NOMO-1 treated with dmso at 0.1 percent for 144 hours (cell line): ENCODE measurements around the gene ADAM19.

Experiments
- DNase-seq: peaks from one replicate; lab custom pipeline; 2025; ENCODE audit not compliant: unreplicated experiment; lab: John Stamatoyannopoulos, UW

The ADAM19 gene

DNA sequence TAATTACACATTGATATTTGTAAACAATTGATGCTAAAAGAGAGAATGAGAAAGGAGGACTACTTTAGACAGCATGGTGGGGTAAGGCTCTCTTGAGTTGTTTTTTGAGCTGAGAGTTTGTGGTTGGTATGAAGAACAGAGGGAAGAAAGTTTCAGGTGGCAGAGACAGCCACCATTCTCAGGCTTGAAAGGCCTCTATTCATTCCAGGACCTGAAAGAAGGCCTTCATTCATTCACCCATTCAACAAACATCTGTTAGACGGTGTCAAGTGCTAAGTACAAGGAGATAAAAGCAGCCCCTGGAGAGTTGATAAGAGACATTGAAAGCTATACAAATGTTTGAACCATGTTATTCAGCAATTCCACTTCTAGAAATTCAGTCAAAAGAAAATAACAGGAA lies 21.7 kb upstream of the ADAM19 start:
- DNase-seq: no peak

DNA sequence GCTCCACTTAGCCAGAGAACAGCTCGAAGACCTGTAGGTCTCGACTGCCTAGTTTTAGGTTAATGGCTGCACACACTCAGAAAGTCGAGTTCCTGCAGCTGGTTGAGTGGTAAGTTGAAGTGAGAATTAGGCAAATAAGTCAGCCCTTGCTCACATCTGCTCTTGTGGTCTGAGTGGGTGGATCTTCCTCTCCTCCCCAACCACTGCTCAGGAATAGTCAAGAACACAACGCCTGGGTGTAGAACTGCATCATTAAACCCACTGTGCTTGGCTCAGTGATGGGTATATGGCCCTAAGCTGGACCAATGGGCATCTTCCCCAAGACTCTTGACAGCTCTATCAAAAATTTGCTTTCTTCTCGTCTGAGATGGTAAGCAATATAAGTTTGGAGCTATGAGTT lies 20.9 kb upstream of the ADAM19 start:
- DNase-seq: no peak

DNA sequence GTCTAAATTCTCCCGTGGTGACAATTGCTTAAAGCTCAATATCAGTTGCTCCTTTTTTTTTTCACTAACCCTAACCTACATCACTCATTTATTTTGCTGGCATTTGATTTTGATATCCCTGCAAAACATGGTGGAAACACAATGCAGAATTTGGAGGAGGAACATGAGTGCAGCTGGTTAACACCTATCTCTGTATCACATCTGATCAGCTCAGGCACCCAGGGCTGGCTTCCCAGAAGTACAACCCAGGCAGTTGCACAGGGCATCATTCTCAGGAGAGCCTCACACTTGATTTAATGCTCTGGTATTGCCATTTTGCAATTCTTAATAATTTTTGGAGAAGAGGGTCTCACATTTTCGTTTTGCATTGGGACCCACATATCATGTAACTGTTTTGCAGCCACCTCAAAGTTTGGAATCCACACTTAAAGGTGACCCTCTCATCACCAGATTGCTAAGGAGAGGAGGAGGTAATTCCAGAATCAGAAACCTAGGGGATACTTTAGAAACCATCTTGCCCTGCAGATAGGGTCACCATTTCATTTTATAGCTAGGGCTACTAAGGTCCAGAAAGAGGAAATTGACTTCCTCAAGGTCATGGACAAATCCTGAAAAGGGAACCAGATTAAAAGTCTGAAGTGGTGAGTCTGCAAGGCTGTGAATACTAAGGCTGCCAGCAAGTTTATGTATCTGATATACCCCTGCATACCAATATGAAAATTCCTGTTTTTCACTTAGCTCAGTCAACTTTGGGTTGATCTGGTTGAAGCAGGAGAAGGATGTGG lies 19.3 kb upstream of the ADAM19 start:
- no peak for DNase-seq

DNA sequence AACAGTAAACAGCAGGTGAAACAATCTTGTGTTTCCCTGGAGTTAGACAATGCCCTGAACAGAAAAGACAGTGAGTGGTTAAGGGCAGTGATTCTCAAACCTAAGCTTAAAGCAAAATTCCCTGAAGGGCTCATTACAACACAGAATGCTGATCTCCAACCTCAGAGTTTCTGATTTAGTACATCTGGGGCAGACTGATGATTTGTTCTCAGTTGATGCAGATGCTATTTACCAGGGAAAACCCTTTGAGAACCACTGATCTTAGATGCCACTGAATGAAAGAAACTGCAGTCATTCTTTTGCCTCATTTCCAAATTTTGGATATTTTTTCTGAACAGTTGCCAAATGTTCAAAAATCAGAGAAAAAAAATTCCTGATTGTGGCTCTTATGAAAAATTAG lies 18.7 kb upstream of the ADAM19 start:
- no peak for DNase-seq

DNA sequence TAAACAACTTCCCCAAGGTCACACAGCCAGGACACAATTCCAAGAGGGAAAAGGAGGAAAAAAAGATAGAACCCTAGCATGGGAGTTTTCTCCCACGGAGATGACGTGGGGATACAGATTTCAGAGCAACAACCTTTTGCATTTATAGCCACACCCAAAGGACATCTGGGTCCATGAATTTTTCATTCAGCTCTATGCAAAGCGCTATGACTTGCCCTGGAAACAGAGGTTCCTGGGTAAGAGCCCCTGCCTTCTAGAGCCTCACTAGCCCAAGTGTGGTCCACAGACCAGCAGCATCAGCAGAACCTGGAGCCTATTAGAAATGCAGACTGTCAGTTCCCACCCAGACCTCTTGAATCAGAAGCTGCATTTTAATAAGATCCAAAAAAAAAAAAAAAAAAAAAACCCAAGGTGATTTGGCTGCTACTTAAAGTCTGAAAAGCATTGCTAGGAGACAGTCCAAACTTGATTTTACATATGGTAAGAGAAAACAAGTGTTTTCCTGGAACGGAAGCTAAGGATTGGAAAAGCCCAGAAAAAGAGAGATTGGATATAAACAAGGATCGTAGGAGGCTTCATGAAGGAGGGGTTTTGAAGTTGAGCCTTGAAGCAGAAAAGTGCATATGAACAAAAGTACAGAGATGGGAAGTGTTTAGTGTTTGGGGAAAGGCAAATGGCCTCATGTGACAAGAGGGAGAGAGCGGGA lies 17.6 kb upstream of the ADAM19 start:
- no peak for DNase-seq

DNA sequence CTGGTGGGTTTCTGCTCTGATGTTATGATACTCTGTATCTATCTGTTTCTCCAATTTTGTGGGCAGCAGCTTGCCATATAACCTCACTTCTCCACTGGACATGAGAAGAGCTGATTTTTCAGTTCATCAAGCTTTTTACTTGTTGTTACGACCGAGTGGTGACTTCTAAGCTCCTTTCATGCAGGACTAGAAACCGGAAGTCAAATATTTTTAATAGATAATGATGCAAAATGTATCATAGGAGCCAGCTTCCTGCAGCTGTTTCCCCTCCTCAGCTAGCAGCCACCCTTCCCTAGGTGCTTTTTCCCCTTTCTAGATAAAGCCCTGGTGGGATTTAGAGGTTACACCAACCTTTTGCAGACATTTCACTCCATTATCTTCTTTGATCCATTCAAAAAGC lies 17.0 kb upstream of the ADAM19 start:
- no peak for DNase-seq

DNA sequence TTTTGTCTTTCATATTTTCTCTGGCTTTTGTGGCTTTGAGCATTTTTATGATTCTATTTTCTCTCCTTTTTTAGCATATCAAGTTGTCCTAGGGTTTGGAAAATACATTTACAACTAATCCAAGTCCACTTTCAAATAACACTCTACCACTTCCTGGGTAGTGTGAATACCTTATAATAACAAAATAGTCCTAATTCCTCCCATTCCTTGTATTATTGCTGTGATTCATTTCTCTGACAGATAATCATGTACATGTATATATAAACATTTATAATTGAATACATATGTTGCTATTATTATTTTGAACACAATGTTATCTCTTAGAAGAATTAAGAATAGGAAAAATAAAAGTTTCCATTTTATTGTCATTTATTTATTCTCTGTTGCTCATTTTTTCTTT lies 14.9 kb upstream of the ADAM19 start:
- DNase-seq: no peak

DNA sequence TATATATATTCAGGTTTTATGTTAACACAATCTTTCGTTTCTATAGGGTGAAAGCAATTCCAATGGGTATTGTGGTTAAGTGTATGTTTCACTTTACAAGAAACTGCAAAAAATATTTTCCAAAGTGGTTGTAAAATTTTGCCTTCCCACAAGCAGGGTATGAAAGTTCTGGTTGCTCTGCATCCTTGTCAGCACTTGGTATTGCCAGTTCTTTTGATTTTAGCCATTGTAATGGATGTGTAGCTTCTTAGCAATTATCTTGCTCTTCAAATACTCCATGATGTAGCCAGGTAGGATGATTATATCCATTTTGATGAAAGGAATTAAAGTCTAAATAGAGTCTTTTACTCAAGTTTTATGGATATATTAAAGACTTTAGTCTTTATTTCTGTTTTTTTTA lies 9.1 kb upstream of the ADAM19 start:
- no peak for DNase-seq

DNA sequence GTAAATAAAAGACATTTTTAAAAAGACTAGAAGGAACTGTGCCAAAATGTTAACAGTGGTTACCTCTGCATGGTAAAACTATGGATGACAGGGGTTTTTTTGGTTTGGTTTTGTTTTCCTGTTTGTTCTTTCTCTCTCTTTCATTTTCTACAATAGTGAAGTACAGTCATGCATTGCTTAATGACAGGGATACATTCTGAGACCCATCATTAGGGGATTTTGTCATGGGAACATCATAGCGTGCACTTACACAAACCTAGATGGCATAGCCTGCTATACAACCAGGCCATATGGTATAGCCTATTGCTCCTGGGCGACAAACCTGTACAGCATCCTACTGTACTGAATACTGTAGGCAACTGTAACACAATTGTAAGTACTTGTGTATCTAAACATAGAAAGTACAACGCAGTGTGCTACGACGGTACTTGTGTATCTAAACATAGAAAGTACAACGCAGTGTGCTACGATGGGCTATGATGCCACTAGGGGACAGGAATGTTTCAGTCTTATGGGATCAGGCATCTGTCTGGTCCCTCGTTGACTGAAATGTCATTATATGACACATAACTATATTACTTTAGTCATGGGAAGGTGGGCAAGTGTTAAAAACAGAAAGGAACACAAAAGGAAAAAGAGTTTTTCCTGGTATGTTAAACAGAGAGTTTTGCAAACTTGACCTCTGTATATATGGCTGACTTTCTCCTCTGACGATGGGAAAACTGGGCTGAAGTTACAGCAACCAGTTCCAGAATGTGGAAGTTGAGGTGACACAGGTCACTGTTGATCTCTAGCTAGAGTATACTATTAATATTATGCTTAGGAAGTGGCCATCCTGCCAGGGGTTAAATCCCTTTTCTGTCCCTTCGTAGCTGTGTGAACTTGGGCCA lies 7.4 kb upstream of the ADAM19 start:
- DNase-seq: no peak

DNA sequence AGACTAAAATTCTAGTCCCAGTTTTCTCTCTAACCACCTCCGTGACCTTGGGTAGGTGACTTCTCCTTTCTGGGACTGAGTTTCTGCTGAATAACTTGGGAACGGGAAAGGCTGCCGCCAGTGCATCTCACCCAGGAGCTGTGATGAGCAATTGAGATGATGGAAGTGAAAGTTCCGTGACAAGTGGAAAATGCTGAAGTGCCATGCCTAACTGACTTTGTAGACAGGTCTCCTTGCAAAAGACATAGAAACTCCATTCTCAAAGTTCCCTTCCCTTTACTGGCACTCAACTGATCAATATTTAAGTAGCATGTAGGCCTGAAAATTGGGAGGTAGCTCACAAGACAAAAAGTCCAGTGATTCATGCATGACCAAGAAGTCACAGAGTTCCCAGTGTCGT lies 6.3 kb upstream of the ADAM19 start:
- DNase-seq: peak; percentile 28

DNA sequence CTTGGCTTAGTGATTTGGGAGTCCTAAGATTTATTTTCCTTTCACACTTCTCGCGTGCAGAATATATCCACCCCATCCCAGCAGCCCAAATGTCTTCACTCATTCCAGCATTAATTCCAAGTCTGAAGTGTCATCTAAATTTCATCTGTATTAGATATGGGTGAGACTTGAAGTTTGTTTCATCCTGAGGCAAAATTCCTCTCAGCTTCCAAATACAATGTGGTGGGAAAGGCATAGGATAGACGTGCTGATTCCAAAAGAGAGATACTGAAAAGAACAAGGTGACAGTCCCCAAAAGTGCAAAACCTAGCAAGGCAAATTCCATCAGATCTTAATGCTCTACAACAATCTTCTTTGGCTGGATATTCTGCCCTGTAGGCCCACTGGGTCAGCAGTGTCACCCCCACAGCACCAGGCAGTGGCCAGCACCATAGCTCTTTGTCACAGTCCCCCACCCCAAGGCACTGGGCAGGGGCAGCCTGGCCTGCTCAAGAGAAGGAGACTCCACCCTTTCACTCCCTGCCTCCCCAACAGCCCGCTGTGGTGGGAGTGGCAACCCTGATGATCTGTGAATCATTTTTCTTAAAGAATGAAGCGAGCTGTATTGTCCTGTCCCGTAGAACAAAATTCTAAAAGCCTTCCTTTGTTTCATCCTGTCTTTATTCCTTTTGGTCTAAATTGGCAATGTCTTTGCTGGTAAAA lies 2.7 kb upstream of the ADAM19 start:
- no peak for DNase-seq

DNA sequence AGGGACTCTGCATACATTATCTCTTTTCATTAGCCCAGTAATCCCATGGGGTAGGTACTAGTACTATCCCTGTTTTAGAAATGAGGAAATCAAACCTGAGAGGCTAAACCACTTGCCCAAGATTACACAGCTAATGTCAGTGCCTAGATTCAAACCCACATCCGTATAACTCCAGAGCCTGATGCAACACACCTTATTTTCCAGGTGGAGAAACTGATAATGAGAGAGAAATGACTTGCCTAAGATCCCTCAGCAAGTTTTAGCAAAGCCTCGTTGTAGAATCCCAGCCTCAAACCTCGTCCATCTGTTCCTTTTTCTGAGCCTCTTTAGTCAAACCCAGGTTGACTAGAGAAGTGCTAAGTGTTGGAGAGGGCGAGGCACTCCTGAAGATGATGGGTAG lies 1.1 kb upstream of the ADAM19 start:
- DNase-seq: no peak

DNA sequence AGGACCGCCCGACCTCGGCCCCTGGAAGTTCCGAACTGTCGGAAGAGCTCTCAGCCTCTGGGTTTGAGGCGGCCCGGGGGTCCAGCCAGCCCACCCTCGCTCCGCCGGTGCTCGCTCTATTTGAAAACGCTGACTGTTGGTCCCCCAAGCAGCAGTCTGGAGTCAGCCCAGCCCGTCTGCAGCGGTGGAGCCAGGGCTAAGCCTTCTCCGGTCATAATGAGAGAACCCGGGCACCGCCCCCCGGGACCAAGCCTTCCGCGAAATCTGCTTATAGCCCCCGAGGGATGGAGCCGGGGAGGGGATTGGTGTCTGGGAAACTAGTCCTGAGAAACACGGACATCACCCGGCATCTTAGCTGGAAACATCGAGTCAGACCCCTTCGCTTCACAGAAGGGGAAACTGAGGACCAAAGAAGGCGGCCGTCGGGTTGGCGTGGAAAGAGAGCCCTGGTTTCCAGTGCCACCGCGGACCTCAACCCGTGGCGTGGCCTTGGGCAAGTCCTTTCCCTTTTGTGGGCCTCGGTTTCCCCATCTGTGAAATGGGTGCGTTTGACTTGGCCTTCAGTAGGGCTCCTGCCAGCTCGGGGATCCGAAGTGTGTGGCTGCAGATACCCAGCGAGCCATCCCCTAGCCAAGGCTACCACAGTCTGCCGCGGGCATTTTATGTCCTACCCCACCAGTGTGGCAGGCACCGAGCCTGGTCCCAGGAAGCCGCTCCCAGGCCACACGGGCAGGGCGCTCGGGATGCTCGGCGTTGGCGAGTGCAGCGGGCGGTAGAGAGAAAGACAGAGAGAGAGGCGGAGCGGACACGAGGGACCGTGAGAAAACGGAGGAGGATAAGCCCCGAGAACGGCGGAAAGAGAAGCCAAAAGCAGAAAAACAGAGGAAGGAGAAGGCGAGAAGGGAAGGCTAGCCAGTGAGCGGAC lies 857 bp downstream of the ADAM19 start:
- no peak for DNase-seq

DNA sequence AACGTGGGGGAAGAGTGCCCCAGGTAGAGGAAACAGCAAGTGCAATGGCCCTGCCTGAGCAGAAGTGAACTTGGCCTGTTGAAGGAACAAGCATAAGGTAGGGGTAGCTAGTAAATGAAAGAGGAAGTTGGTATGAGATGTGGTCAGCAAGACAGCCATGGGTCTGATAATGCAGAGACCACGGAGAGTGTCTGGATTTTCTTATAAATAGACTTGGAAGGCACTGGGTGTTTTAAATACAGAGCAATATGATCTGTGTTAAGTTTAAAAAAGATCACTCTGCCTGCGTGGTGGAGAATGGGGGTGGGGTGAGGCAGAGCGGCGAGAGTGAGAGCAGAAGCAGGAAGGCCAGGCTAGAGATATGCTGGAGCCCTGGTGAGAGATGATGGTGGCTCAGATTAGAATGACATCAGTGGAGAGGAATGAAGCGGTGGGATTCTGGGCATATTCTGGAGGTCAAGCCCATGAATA lies 4.2 kb downstream of the ADAM19 start:
- DNase-seq: peak; percentile 89

DNA sequence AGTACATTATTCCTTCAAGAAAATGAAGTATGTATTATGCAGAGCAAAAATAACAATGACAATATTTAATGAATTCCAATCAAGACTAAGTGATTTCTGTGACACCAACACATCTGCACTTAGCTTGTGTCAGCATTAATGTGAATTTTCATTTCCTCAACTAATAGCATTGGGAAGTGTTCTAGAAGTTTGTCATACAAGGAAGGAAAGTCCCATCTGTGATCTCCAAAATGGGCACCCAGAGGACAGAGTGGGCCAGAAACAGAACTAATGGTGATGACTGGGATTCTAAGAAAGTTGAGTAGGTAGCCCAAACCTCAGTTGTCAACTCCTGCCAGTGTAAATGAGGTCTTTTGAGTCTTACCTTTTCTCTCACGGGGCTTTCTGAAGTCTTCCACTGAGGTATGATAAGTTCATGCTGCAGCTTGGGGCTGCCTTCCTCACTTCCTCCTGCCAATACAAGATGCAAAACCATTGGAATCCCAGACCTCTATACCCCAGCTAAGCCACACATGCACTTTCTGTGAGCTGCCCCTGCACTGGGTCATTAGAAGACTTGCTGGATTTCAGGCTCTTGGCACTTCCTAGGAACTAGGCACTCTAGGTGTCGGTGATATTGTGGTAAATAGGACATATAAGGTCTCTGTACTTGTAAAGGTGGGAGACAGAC lies 4.9 kb downstream of the ADAM19 start:
- no peak for DNase-seq

DNA sequence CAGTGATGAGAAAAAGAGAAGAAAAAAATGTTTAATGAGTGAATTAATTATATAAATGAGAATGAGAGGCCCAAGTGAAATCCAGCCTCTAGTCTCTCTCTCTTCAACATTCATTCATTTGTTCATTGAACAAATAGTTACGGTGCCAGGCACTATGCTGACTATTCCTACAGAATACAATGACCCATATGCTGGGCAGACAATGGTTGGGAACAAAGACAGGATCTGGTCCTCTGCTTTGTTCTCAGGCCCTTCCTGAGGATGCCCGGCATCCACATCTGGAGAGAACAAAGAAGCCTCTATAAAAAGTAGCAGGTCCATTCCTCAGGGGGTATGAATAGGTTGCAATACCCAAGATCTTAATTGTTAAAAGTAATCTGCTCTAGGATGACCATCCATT lies 6.9 kb downstream of the ADAM19 start:
- no peak for DNase-seq

DNA sequence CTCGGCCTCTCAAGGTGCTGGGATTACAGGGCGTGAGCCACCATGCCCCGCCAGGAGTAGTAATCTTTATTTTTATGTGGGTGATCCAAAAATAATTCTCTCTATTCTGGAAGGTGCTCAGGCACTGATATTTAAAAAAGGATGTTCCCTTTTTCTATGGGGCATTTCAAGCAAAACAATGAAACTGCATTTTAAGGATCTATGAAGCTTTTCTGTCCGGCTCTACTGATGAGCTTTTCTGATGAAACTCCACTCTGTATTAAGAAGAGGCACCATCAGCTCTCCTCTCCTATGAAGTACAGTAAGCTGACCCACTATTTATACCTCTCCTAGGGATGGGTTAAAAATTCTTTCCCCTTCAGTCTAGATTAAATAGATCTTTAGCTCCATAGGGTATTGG lies 7.4 kb downstream of the ADAM19 start:
- no peak for DNase-seq

DNA sequence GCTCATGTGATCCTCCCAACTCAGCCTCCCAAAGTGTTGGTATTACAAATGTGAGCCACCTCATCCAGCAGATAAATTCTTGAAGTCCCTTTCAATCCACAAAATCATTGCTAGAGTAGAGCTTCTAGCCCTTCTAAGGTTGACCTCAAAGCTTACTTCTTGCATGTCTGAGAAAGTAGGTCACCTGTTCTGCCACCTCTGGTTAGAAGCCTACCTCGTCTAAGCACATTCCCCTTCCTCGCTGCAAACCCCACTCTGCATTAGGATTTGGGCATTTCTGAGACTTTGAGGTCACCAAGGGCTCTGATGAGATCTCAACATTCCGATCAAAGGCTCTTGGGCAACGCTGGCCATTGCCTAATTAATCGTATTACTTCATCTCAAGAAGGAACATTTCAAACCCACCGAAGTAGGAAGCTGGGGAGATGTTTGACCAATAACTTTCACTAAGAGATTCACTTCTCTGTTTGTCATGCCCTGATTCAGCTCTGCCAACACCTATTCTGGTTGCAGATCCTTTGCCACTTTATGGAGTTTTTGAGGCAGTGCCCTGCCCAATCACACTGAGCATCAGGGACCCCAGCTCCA lies 8.6 kb downstream of the ADAM19 start:
- DNase-seq: peak; percentile 83
